ENCODE data around the gene TOM1L1. TPM values are rescaled to one million over a fixed set of nuclear protein-coding genes. Genes with fewer than 3 reads are reported as not detected.

TOM1L1 gene
- total RNA-seq, 1 donor, result 40.2 TPM

DNA sequence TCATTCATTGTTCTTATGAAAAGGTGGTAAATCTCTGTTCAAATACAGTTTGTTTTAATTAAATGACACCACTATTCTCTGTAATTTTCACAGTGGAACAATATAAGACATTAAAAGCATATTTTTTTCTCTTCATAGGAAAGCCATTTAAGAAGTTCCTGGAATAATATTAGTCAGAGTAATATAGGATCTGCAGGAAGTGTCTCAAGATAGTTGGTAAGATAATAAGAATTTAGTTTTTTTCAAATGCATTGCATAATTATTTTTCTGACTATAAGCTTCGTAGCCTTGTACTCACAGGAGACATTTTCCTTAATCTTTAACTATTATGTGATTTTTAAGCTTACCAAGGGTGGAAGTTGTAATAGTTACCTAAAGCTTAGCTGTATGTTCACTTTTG lies 84.8 kb downstream of the TOM1L1 start:
- H3K4me3 ChIP-seq (ENCODE audit: insufficient read depth, low read length), result no peak overlapping the region
- no peak overlapping the region for H2AFZ ChIP-seq (ENCODE audit: low read length)
- no peaks in the 10 kb centered on the region for H3K36me3 ChIP-seq (ENCODE audit: insufficient read depth, low read length)
- no peaks in the 10 kb centered on the region for H3K9me3 ChIP-seq (ENCODE audit: low read depth, low read length)
- DNase-seq (ENCODE audit: insufficient read length, low spot score, missing footprints), result no peak
- H3K79me2 ChIP-seq (ENCODE audit: insufficient read depth, low read length), result peaks cover 2% of the 10 kb centered on the region
- H4K20me1 ChIP-seq (ENCODE audit: insufficient read depth, low read length), result no peaks in the 10 kb centered on the region
- no peaks in the 10 kb centered on the region for H3K27me3 ChIP-seq (ENCODE audit: insufficient read depth, low read length)
- H3K27ac ChIP-seq (ENCODE audit: low read depth, low read length), result no peak overlapping the region
- peaks cover 3% of the 10 kb centered on the region for H3K4me1 ChIP-seq (ENCODE audit: insufficient read depth, low read length)
- TF ChIP-seq, protein P1, sequence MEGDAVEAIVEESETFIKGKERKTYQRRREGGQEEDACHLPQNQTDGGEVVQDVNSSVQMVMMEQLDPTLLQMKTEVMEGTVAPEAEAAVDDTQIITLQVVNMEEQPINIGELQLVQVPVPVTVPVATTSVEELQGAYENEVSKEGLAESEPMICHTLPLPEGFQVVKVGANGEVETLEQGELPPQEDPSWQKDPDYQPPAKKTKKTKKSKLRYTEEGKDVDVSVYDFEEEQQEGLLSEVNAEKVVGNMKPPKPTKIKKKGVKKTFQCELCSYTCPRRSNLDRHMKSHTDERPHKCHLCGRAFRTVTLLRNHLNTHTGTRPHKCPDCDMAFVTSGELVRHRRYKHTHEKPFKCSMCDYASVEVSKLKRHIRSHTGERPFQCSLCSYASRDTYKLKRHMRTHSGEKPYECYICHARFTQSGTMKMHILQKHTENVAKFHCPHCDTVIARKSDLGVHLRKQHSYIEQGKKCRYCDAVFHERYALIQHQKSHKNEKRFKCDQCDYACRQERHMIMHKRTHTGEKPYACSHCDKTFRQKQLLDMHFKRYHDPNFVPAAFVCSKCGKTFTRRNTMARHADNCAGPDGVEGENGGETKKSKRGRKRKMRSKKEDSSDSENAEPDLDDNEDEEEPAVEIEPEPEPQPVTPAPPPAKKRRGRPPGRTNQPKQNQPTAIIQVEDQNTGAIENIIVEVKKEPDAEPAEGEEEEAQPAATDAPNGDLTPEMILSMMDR (IDR thresholded peaks at IDR 0.05; ENCODE audit: extremely low read depth, low read depth, low read length), result no peak
- no peak overlapping the region for H3K4me2 ChIP-seq (ENCODE audit: insufficient read depth, low read length)

DNA sequence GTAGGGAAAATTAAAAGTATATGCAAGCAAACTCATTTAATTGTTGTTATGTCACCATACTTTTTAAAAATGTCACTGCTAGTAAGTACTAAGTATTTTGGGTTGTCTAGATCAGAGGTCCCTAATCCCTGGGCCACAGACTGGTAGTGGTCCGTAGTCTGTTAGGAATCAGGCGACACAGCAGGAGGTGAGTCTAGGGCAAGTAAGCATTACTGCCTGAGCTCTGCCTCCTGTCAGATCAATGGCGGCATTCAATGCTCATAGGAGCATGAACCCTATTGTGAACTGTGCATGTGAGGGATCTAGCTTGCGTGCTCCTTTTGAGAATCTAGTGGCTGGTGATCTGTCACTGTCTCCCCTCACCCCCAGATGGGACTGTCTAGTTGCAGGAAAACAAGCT lies 89.5 kb downstream of the TOM1L1 start:
- TF ChIP-seq, protein P1 (IDR thresholded peaks at IDR 0.05; ENCODE audit: extremely low read depth, low read depth, low read length), result no peak
- Histone ChIP-seq H2AFZ (ENCODE audit: low read length) (no peak overlapping the region), H3K4me1 (ENCODE audit: insufficient read depth, low read length) (peaks cover 3% of the 10 kb centered on the region), H3K27me3 (ENCODE audit: insufficient read depth, low read length) (no peaks in the 10 kb centered on the region), H3K79me2 (ENCODE audit: insufficient read depth, low read length) (no peaks in the 10 kb centered on the region), H3K36me3 (ENCODE audit: insufficient read depth, low read length) (no peaks in the 10 kb centered on the region), H3K4me2 (ENCODE audit: insufficient read depth, low read length) (no peak overlapping the region), H3K4me3 (ENCODE audit: insufficient read depth, low read length) (no peak overlapping the region), H4K20me1 (ENCODE audit: insufficient read depth, low read length) (no peaks in the 10 kb centered on the region), H3K9me3 (ENCODE audit: low read depth, low read length) (no peaks in the 10 kb centered on the region), H3K27ac (ENCODE audit: low read depth, low read length) (no peak overlapping the region)
- no peak for DNase-seq (ENCODE audit: insufficient read length, low spot score, missing footprints)

DNA sequence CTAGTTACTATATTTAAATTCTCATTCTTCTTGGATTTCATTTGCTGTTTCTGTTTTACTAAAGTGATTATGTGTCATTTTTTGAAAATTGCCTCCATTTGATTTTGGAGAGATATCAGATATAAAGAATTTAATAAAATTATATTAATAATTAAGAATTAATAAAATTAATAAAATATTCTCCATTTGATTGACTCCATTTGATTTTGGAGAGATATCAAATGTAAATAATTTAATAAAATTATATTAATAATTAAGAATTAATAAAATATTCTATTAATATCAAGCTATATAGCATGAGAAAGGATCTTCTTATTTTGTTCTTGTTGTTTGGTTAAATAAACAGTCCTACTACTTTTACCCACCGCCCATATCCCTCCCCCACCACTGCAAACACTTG lies 90.9 kb downstream of the TOM1L1 start:
- H3K4me3 ChIP-seq (ENCODE audit: insufficient read depth, low read length), result no peak overlapping the region
- no peaks in the 10 kb centered on the region for H3K36me3 ChIP-seq (ENCODE audit: insufficient read depth, low read length)
- no peak for DNase-seq (ENCODE audit: insufficient read length, low spot score, missing footprints)
- H3K27me3 ChIP-seq (ENCODE audit: insufficient read depth, low read length), result no peaks in the 10 kb centered on the region
- no peaks in the 10 kb centered on the region for H3K79me2 ChIP-seq (ENCODE audit: insufficient read depth, low read length)
- no peak overlapping the region for H2AFZ ChIP-seq (ENCODE audit: low read length)
- TF ChIP-seq, protein P1 (IDR thresholded peaks at IDR 0.05; ENCODE audit: extremely low read depth, low read depth, low read length), result no peak
- H3K4me2 ChIP-seq (ENCODE audit: insufficient read depth, low read length), result no peak overlapping the region
- no peaks in the 10 kb centered on the region for H3K4me1 ChIP-seq (ENCODE audit: insufficient read depth, low read length)
- no peak overlapping the region for H3K27ac ChIP-seq (ENCODE audit: low read depth, low read length)
- H3K9me3 ChIP-seq (ENCODE audit: low read depth, low read length), result no peaks in the 10 kb centered on the region
- H4K20me1 ChIP-seq (ENCODE audit: insufficient read depth, low read length), result no peaks in the 10 kb centered on the region

DNA sequence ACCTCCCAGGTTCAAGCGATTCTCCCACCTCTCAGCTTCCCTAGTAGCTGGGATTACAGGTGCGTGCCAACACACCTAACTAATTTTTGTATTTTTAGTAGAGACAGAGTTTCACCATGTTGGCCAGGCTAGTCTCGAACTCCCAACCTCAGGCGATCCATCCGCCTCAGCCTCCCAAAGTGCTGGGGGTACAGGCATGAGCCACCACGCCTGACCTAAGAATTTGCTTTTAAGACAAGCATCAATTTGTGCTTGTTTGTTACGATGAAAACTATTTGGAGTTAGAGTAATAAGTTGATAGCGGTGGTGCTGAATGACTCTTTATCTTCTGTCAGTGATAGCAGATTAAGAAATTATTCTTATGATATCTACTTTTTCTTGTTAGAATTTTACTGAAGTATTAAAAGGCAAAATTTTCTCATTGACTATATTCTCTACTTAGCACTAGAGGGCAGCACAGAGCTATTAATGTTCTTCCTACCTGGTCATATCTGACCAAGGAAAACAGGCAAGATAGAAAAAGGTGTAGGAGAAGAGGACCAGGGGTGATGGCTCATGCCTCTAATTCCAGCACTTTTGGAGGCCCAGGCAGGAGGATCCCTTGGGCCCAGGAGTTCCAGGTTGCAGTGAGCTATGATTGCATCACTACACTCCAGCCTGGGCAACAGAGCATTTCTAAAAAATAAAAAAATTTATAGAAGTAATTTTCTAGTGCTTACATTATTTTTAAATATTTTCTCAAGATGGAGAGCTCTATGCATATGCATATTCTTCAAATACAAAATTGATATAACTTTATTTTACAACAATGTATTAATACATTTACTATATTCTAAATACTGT lies 92.4 kb downstream of the TOM1L1 start:
- TF ChIP-seq, protein P1 (IDR thresholded peaks at IDR 0.05; ENCODE audit: extremely low read depth, low read depth, low read length), result peak; percentile 67
- Histone ChIP-seq H3K4me3 (ENCODE audit: insufficient read depth, low read length) (no peak overlapping the region), H3K27ac (ENCODE audit: low read depth, low read length) (no peak overlapping the region), H3K4me1 (ENCODE audit: insufficient read depth, low read length) (no peaks in the 10 kb centered on the region), H2AFZ (ENCODE audit: low read length) (no peak overlapping the region), H4K20me1 (ENCODE audit: insufficient read depth, low read length) (no peaks in the 10 kb centered on the region), H3K4me2 (ENCODE audit: insufficient read depth, low read length) (no peak overlapping the region), H3K79me2 (ENCODE audit: insufficient read depth, low read length) (no peaks in the 10 kb centered on the region), H3K9me3 (ENCODE audit: low read depth, low read length) (no peaks in the 10 kb centered on the region), H3K27me3 (ENCODE audit: insufficient read depth, low read length) (no peaks in the 10 kb centered on the region), H3K36me3 (ENCODE audit: insufficient read depth, low read length) (no peaks in the 10 kb centered on the region)
- DNase-seq (ENCODE audit: insufficient read length, low spot score, missing footprints), result no peak
